H1 (cell line): ENCODE results near the gene ZNF232. TPM values are rescaled to one million over a fixed set of nuclear protein-coding genes. Genes with fewer than 3 reads are reported as not detected.

Experiments used
- CHD1 ChIP-seq: IDR thresholded peaks from 2 replicates; pipeline ENCODE4 v1.6.1; 2012; ENCODE audit warnings: low read depth, low read length, improper control_type of control experiment
- CHD2 ChIP-seq: IDR thresholded peaks from 2 replicates; pipeline ENCODE4 v1.6.1; 2012; ENCODE audit warnings: low read length, improper control_type of control experiment
- E2F6 ChIP-seq: IDR thresholded peaks from 2 replicates; pipeline ENCODE4 v1.6.1; 2012; ENCODE audit warnings: inconsistent platforms
- EGR1 ChIP-seq: IDR thresholded peaks from 2 replicates; pipeline ENCODE4 v1.6.1; 2011; ENCODE audit warnings: low read depth, low read length, borderline replicate concordance
- EZH2 ChIP-seq: fragments of 200-600 bp; sonication (generic); IDR thresholded peaks from 2 replicates; pipeline ENCODE4 v1.7.1; 2012; ENCODE audit warnings: low read depth, mild to moderate bottlenecking, moderate library complexity, low read length, inconsistent platforms; ENCODE audit not compliant: severe bottlenecking
- HDAC2 ChIP-seq, 2 experiments: fragments of 300-600 bp in 1 of 2; sonication (generic) in 1 of 2; IDR thresholded peaks; 2 replicates each; pipeline ENCODE4 v1.6.1; 2011 to 2012; ENCODE audit warnings: low read depth in 2 of 2, low read length in 2 of 2, mild to moderate bottlenecking in 2 of 2, moderate library complexity in 2 of 2, borderline replicate concordance in 1 of 2, inconsistent platforms in 1 of 2
- HDAC6 ChIP-seq: IDR thresholded peaks from one replicate; pipeline ENCODE4 v1.7.1; 2012; ENCODE audit warnings: low read depth, mild to moderate bottlenecking, inconsistent platforms, low read length, moderate library complexity
- KDM5A ChIP-seq: fragments of 200-600 bp; IDR thresholded peaks from 2 replicates; pipeline ENCODE4 v1.7.1; 2012; ENCODE audit warnings: mild to moderate bottlenecking, low read length, inconsistent platforms, mixed read lengths
- RXRA ChIP-seq: IDR thresholded peaks from 2 replicates; pipeline ENCODE4 v1.6.1; 2011; ENCODE audit warnings: low read depth, mild to moderate bottlenecking, low read length, moderate library complexity; ENCODE audit not compliant: insufficient read depth
- SIN3A ChIP-seq, 2 experiments: IDR thresholded peaks in 1 of 2; conservative IDR thresholded peaks in 1 of 2; 2 replicates each; pipeline ENCODE4 v1.6.1; 2011 to 2012; ENCODE audit warnings: low read length in 2 of 2, improper control_type of control experiment in 1 of 2, low read depth in 1 of 2, mild to moderate bottlenecking in 1 of 2
- SP2 ChIP-seq: IDR thresholded peaks from 2 replicates; pipeline ENCODE4 v1.6.1; 2012; ENCODE audit warnings: mild to moderate bottlenecking, low read length, inconsistent platforms
- TCF12 ChIP-seq: IDR thresholded peaks from 2 replicates; pipeline ENCODE4 v1.6.1; 2011; ENCODE audit warnings: low read depth, mild to moderate bottlenecking, low read length
- polyA plus RNA-seq, 7 experiments: library from polyadenylated mRNA; depleted of rRNA in 3 of 7; stranded (reverse) in 5 of 7; unstranded in 2 of 7; fragments of >200 nt in 5 of 7; fragments of 200-250 nt in 2 of 7; gene quantifications; 1 replicate in 5 of 7; 2 replicates in 1 of 7; 4 replicates in 1 of 7; pipeline versions ENCODE4 v1.2.1 to v1.2.3, GENCODE V29; 2011 to 2013; ENCODE audit warnings: missing spikeins in 2 of 7, mixed read lengths in 2 of 7
- total RNA-seq: library from RNA; stranded (reverse); fragmentation: NEBNext Ultra II Directional; extraction: Animal tissue kit (Norgen Biotek cat#: 25700); gene quantifications from 2 replicates; pipeline ENCODE4 v1.2.1, GENCODE V29; 2021
- TF ChIP-seq, protein P1 (sequence below): IDR thresholded peaks from 2 replicates; pipeline ENCODE4 v1.6.1; 2012; ENCODE audit warnings: inconsistent platforms

ZNF232 gene
- total and polyA plus RNA-seq, 2 of the 8 experiments (the other 6 are each of a cell fraction or from before 2014, with no cell fraction given): 11.1 to 41.0 TPM

DNA sequence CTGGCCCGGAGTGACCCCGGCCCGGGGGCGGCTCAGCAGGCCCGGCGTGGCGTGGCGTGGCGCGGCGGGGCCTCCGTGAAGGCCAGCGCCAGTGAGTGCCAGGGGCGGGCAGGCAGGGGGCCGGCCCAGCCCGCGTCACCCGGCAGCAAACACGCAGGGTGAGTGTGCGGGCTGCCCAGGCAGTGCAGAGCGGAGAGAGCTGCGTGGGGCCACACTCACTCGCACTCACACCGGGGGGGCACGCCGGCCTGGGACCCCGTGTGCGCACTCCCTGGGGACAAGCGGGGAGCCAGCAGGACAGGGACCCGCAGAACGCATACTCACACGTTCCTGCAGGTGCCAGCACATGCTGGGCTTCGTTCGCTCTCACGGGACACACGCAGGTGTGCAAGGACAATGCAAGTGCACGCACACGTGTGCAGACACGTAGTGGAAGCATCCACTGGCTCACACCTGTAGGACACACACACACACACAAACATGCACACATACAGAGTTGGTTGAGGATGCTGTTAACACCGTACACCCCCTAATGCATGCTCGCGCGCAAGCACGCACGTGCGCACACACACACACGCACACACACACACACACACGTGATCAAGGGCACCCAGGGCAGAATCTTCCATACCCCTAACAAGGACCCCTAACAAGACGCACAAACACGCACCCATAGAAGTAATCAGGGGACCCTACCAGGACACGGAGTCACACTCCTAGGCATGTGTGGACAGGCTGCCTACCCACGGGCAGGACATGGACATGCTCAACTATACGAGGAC, 11.9 kb upstream of the ZNF232 start (continued):
- TF ChIP-seq SIN3A (conservative IDR thresholded peaks at IDR 0.05 in 1 of 2, IDR thresholded peaks at IDR 0.05 in 1 of 2; ENCODE audit: low read depth in 1 of 2, low read length in 2 of 2) (no peak), EZH2 (peak; percentile 8), SP2 (no peak), KDM5A (no peak), CHD2 (no peak), EGR1 (no peak), CHD1 (no peak), HDAC6 (no peak), RXRA (no peak), TCF12 (no peak), HDAC2 (IDR thresholded peaks at IDR 0.05; ENCODE audit: borderline replicate concordance in 1 of 2, low read depth in 2 of 2, low read length in 2 of 2) (no peak), E2F6 (0 out of 2 replicates have a peak, but pooled peaks have one; percentile 44)
- TF ChIP-seq, protein P1, sequence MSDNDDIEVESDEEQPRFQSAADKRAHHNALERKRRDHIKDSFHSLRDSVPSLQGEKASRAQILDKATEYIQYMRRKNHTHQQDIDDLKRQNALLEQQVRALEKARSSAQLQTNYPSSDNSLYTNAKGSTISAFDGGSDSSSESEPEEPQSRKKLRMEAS: peak; percentile 70
